WTC11 (cell line): Measurements from ENCODE around the gene ZMYND12. TPM values are rescaled to one million over a fixed set of nuclear protein-coding genes. Genes with fewer than 3 reads are reported as not detected.
A peak's percentile ranks its signal among the peaks of the same experiment; 100 is the strongest.

ENCODE experiments used
- ATAC-seq: fragments of 200-7000 bp; cut with Tn5 transposase; 2 replicates; pipeline ENCODE4 v1.10.0; 2021; ENCODE audit warnings: mild to moderate bottlenecking, moderate library complexity
- CTCF ChIA-PET: fragments of 300-600 bp; sonication (Branson Sonifier 250); formaldehyde crosslinking; loops from one replicate; lab custom pipeline; 2021; ENCODE audit warnings: antibody characterized with exemption; lab: Charles Lee
- POLR2A ChIA-PET: fragments of 350-600 bp; sonication (Branson Sonifier 250); formaldehyde crosslinking; loops from one replicate; lab custom pipeline; 2021; ENCODE audit warnings: antibody characterized with exemption; lab: Charles Lee
- DNase-seq: peaks from one replicate; pipeline ENCODE4 v3.0.0; 2021; ENCODE audit warnings: low spot score
- H3K27ac Mint-ChIP-seq: 2 replicates; pipeline ENCODE4 v1.8.0; 2021; ENCODE audit warnings: mixed read lengths
- H3K27me3 Mint-ChIP-seq: 2 replicates; pipeline ENCODE4 v1.8.0; 2021; ENCODE audit warnings: low read depth, mild to moderate bottlenecking, moderate library complexity, mixed read lengths
- H3K36me3 Mint-ChIP-seq: 2 replicates; pipeline ENCODE4 v1.8.0; 2021; ENCODE audit warnings: mixed read lengths
- H3K4me1 Mint-ChIP-seq: 2 replicates; pipeline ENCODE4 v1.8.0; 2022; ENCODE audit warnings: mixed read lengths
- H3K4me3 Mint-ChIP-seq: 2 replicates; pipeline ENCODE4 v1.8.0; 2021; ENCODE audit warnings: mild to moderate bottlenecking, moderate library complexity, mixed read lengths
- H3K9me3 Mint-ChIP-seq: 2 replicates; pipeline ENCODE4 v1.8.0; 2021; ENCODE audit warnings: mixed read lengths
- FOXJ3 ChIP-seq: sonication (generic); formaldehyde crosslinking; IDR thresholded peaks from 2 replicates; pipeline ENCODE4 v1.9.0; 2021; ENCODE audit warnings: missing genetic modification reagents, mild to moderate bottlenecking, borderline replicate concordance
- FOXK1 ChIP-seq: sonication (generic); formaldehyde crosslinking; IDR thresholded peaks from 2 replicates; pipeline ENCODE4 v1.8.0; 2022; ENCODE audit warnings: mild to moderate bottlenecking, moderate library complexity, missing genetic modification reagents
- FOXP1 ChIP-seq: sonication (generic); formaldehyde crosslinking; IDR thresholded peaks from 2 replicates; pipeline ENCODE4 v1.8.0; 2022; ENCODE audit warnings: missing genetic modification reagents, mild to moderate bottlenecking, moderate library complexity, borderline replicate concordance
- GABPB1 ChIP-seq: sonication (generic); formaldehyde crosslinking; IDR thresholded peaks from 2 replicates; pipeline ENCODE4 v1.8.1; 2023; ENCODE audit warnings: mild to moderate bottlenecking, missing genetic modification reagents
- MXD4 ChIP-seq: fragments of 250-450 bp; sonication (Bioruptor Pico); IDR thresholded peaks from 2 replicates; pipeline ENCODE4 v1.8.0; 2021; ENCODE audit warnings: mild to moderate bottlenecking, moderate library complexity, borderline replicate concordance
- MYBL2 ChIP-seq: sonication (generic); formaldehyde crosslinking; IDR thresholded peaks from 2 replicates; pipeline ENCODE4 v1.8.1; 2023; ENCODE audit warnings: mild to moderate bottlenecking, moderate library complexity, missing genetic modification reagents
- NFYB ChIP-seq: sonication (generic); formaldehyde crosslinking; conservative IDR thresholded peaks from 2 replicates; pipeline ENCODE4 v1.8.0; 2022; ENCODE audit warnings: low read depth, missing genetic modification reagents
- NR2C2 ChIP-seq: sonication (generic); formaldehyde crosslinking; IDR thresholded peaks from 2 replicates; pipeline ENCODE4 v1.8.0; 2022; ENCODE audit warnings: mild to moderate bottlenecking, missing genetic modification reagents
- OVOL2 ChIP-seq: fragments of 250-450 bp; sonication (Bioruptor Pico); IDR thresholded peaks from 2 replicates; pipeline ENCODE4 v1.9.0; 2021; ENCODE audit warnings: mild to moderate bottlenecking, borderline replicate concordance
- PRRX2 ChIP-seq: fragments of 250-450 bp; sonication (Bioruptor Pico); IDR thresholded peaks from 2 replicates; pipeline ENCODE4 v1.8.0; 2021; ENCODE audit warnings: mild to moderate bottlenecking
- RELA ChIP-seq: sonication (generic); formaldehyde crosslinking; IDR thresholded peaks from 2 replicates; pipeline ENCODE4 v1.8.1; 2022; ENCODE audit warnings: missing genetic modification reagents, mild to moderate bottlenecking, borderline replicate concordance
- TCF7 ChIP-seq: sonication (generic); formaldehyde crosslinking; IDR thresholded peaks from 2 replicates; pipeline ENCODE4 v1.8.0; 2022; ENCODE audit warnings: mild to moderate bottlenecking, low read depth, missing genetic modification reagents, moderate library complexity
- TEAD1 ChIP-seq: sonication (generic); formaldehyde crosslinking; IDR thresholded peaks from 2 replicates; pipeline ENCODE4 v1.8.0; 2022; ENCODE audit warnings: mild to moderate bottlenecking, missing genetic modification reagents
- TEAD4 ChIP-seq: sonication (generic); formaldehyde crosslinking; IDR thresholded peaks from 2 replicates; pipeline ENCODE4 v1.8.0; 2022; ENCODE audit warnings: mild to moderate bottlenecking, missing genetic modification reagents
- USF2 ChIP-seq: sonication (generic); formaldehyde crosslinking; IDR thresholded peaks from 2 replicates; pipeline ENCODE4 v1.8.1; 2023; ENCODE audit warnings: mild to moderate bottlenecking, missing genetic modification reagents, moderate library complexity
- ZBTB21 ChIP-seq: sonication (generic); formaldehyde crosslinking; IDR thresholded peaks from 2 replicates; pipeline ENCODE4 v1.8.1; 2023; ENCODE audit warnings: mild to moderate bottlenecking, missing genetic modification reagents, borderline replicate concordance
- ZNF232 ChIP-seq: sonication (generic); formaldehyde crosslinking; IDR thresholded peaks from 2 replicates; pipeline ENCODE4 v1.8.0; 2022; ENCODE audit warnings: mild to moderate bottlenecking, missing genetic modification reagents
- ZNF263 ChIP-seq: sonication (generic); formaldehyde crosslinking; IDR thresholded peaks from 2 replicates; pipeline ENCODE4 v1.8.1; 2022; ENCODE audit warnings: low read depth, mild to moderate bottlenecking, moderate library complexity, missing genetic modification reagents
- total RNA-seq: library from RNA; stranded (reverse); gene quantifications from 3 replicates; pipeline ENCODE4 v1.2.3, GENCODE V29; 2021
- TF ChIP-seq, protein P1 (sequence below): fragments of 250-450 bp; sonication (Bioruptor Pico); IDR thresholded peaks from 2 replicates; pipeline ENCODE4 v2.1.2; 2022; ENCODE audit warnings: mild to moderate bottlenecking, moderate library complexity
- TF ChIP-seq, protein P2 (sequence below): fragments of 250-450 bp; sonication (Bioruptor Pico); IDR thresholded peaks from 2 replicates; pipeline ENCODE4 v1.9.0; 2021; ENCODE audit warnings: moderate library complexity, mild to moderate bottlenecking, inconsistent platforms, borderline replicate concordance
- TF ChIP-seq, protein P3 (sequence below): sonication (generic); formaldehyde crosslinking; IDR thresholded peaks from 2 replicates; pipeline ENCODE4 v1.8.1; 2022; ENCODE audit warnings: low read depth, missing genetic modification reagents, borderline replicate concordance
- TF ChIP-seq, protein P4 (sequence below): fragments of 250-450 bp; sonication (Bioruptor Pico); IDR thresholded peaks from 2 replicates; pipeline ENCODE4 v1.9.0; 2021; ENCODE audit warnings: mild to moderate bottlenecking, borderline replicate concordance

The ZMYND12 gene
- total RNA-seq, 1 experiment from 2014 or later, result 0.63 TPM

GRCh38 chr1:42462828-42463763 is 7.3 kb upstream of the ZMYND12 start, which contains the start of gene CCDC30 (continued):
- TF ChIP-seq FOXK1 (CRISPR knock-in tag) (peak; percentile 92), FOXJ3 (CRISPR knock-in tag) (no peak), MXD4 (no peak), ZBTB21 (CRISPR knock-in tag) (no peak; the same call in 1 of the 2 replicates)
- TF ChIP-seq, protein P1, sequence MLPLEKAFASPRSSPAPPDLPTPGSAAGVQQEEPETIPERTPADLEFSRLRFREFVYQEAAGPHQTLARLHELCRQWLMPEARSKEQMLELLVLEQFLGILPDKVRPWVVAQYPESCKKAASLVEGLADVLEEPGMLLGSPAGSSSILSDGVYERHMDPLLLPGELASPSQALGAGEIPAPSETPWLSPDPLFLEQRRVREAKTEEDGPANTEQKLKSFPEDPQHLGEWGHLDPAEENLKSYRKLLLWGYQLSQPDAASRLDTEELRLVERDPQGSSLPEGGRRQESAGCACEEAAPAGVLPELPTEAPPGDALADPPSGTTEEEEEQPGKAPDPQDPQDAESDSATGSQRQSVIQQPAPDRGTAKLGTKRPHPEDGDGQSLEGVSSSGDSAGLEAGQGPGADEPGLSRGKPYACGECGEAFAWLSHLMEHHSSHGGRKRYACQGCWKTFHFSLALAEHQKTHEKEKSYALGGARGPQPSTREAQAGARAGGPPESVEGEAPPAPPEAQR (CRISPR knock-in tag), result no peak

DNA sequence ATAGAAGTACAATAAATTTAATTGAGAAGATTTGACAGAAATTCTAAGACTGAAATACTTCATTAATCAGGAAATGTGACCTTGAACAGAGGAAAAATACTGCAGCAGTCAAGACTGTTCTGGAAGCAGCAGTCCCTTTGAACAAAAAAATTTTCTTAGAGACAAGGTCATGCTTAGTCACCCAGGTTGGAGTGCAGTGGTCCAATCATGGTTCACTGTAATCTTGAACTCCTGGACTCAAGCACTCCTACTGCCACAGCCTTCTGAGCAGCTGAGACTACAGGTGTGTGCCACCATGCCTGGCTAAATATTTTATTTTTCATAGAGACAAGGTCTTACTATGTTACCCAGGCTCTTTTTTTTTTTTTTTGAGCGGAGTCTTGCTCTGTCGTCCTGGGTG is 5.4 kb upstream of the ZMYND12 start:
- CTCF ChIA-PET, result no interaction called here
- peaks cover 26% of the 10 kb centered on the region for H3K4me1 Mint-ChIP-seq
- POLR2A ChIA-PET, result interaction anchor here (0.6 kb wide), 1 partner anchor 108 kb away, joined by 3 read pairs; no protein-coding TSS in a partner anchor
- no peak overlapping the region for H3K4me3 Mint-ChIP-seq
- no peak for DNase-seq
- ATAC-seq, result no peak
- TF ChIP-seq MYBL2 (CRISPR knock-in tag) (no peak), MXD4 (no peak), NFYB (CRISPR knock-in tag) (no peak), FOXP1 (CRISPR knock-in tag) (no peak), TEAD1 (CRISPR knock-in tag) (no peak), OVOL2 (CRISPR knock-in tag) (no peak), PRRX2 (CRISPR knock-in tag) (no peak), TEAD4 (CRISPR knock-in tag) (no peak), ZBTB21 (CRISPR knock-in tag) (no peak), RELA (CRISPR knock-in tag) (no peak), ZNF232 (CRISPR knock-in tag) (no peak), ZNF263 (CRISPR knock-in tag) (no peak), USF2 (CRISPR knock-in tag) (no peak), GABPB1 (CRISPR knock-in tag) (no peak), NR2C2 (CRISPR knock-in tag) (no peak), FOXK1 (CRISPR knock-in tag) (no peak), TCF7 (CRISPR knock-in tag) (no peak)
- TF ChIP-seq, protein P2, sequence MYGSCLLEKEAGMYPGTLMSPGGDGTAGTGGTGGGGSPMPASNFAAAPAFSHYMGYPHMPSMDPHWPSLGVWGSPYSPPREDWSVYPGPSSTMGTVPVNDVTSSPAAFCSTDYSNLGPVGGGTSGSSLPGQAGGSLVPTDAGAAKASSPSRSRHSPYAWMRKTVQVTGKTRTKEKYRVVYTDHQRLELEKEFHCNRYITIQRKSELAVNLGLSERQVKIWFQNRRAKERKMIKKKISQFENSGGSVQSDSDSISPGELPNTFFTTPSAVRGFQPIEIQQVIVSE (CRISPR knock-in tag), result no peak
- TF ChIP-seq, protein P3, sequence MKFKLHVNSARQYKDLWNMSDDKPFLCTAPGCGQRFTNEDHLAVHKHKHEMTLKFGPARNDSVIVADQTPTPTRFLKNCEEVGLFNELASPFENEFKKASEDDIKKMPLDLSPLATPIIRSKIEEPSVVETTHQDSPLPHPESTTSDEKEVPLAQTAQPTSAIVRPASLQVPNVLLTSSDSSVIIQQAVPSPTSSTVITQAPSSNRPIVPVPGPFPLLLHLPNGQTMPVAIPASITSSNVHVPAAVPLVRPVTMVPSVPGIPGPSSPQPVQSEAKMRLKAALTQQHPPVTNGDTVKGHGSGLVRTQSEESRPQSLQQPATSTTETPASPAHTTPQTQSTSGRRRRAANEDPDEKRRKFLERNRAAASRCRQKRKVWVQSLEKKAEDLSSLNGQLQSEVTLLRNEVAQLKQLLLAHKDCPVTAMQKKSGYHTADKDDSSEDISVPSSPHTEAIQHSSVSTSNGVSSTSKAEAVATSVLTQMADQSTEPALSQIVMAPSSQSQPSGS, result no peak
- TF ChIP-seq, protein P4, sequence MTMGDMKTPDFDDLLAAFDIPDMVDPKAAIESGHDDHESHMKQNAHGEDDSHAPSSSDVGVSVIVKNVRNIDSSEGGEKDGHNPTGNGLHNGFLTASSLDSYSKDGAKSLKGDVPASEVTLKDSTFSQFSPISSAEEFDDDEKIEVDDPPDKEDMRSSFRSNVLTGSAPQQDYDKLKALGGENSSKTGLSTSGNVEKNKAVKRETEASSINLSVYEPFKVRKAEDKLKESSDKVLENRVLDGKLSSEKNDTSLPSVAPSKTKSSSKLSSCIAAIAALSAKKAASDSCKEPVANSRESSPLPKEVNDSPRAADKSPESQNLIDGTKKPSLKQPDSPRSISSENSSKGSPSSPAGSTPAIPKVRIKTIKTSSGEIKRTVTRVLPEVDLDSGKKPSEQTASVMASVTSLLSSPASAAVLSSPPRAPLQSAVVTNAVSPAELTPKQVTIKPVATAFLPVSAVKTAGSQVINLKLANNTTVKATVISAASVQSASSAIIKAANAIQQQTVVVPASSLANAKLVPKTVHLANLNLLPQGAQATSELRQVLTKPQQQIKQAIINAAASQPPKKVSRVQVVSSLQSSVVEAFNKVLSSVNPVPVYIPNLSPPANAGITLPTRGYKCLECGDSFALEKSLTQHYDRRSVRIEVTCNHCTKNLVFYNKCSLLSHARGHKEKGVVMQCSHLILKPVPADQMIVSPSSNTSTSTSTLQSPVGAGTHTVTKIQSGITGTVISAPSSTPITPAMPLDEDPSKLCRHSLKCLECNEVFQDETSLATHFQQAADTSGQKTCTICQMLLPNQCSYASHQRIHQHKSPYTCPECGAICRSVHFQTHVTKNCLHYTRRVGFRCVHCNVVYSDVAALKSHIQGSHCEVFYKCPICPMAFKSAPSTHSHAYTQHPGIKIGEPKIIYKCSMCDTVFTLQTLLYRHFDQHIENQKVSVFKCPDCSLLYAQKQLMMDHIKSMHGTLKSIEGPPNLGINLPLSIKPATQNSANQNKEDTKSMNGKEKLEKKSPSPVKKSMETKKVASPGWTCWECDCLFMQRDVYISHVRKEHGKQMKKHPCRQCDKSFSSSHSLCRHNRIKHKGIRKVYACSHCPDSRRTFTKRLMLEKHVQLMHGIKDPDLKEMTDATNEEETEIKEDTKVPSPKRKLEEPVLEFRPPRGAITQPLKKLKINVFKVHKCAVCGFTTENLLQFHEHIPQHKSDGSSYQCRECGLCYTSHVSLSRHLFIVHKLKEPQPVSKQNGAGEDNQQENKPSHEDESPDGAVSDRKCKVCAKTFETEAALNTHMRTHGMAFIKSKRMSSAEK (CRISPR knock-in tag), result no peak
- H3K27me3 Mint-ChIP-seq, result peaks cover 12% of the 10 kb centered on the region; the same call in 1 of the 2 replicates
- no peaks in the 10 kb centered on the region for H3K9me3 Mint-ChIP-seq
- no peak overlapping the region for H3K27ac Mint-ChIP-seq
- peaks cover 29% of the 10 kb centered on the region for H3K36me3 Mint-ChIP-seq
